GM21528 (cell line): Measurements from ENCODE around the gene SLX4IP.
"Not testable (repeated sequence)": the region's sequence is repeated elsewhere in the genome, so short reads cannot be mapped to it uniquely, and the experiment has no call there.

Source experiments
- ATAC-seq: cut with Tn5 transposase; IDR thresholded peaks from one replicate; pipeline ENCODE4 v1.9.1; 2021; ENCODE audit warnings: mild to moderate bottlenecking, moderate library complexity; ENCODE audit not compliant: unreplicated experiment, low FRiP score

The SLX4IP gene

DNA sequence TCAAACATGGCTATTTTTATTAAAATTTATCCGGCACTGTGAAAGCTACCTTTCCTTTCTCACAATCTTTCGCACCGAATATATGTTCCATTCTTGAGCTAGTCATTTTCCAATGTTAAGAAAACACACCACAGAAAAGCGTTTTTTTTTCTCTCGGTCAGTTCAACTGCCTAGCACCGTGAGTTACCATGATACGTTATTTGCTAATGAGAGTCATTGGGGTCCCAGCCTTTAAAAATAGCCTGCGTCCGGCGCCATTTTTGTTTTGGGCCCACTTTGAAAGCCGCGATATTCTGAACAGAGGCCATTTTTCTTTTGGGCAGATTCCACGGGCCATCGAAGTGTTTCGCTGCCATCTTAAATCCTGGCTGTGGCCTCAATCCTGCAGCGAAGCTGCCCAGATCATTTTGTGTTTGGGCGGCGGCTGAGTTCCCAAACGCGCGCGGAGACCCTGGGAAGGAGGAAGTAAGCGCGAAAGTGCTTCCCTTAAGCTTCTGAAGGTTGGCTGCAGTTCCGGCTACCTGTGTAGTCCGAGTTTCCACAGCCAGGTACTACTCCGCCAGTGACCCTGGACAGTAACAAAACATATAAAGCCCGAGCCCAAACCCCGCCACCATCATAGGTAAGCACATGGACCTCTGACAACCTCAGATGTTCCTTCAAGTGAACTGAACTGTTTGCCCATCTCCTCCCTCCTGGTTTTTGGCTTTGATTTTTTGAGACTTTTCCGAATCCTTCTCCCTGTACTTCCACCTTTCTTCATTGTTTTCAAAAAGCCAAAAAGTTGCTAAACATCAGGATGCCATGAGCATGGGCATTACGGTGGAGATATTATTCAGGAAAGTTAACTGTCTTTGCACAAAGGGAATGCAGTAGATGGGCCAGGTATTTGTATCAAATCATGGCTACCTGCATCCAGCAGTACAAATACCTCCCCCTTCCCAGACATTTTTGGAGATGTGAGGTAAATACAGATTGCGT, at the start of gene SLX4IP:
TSS of gene SLX4IP (plus strand) at position 474 of the 981 bp plus-strand sequence. CDS start 22,900 bp downstream, outside the sequence.
- peak; percentile 53 for ATAC-seq

DNA sequence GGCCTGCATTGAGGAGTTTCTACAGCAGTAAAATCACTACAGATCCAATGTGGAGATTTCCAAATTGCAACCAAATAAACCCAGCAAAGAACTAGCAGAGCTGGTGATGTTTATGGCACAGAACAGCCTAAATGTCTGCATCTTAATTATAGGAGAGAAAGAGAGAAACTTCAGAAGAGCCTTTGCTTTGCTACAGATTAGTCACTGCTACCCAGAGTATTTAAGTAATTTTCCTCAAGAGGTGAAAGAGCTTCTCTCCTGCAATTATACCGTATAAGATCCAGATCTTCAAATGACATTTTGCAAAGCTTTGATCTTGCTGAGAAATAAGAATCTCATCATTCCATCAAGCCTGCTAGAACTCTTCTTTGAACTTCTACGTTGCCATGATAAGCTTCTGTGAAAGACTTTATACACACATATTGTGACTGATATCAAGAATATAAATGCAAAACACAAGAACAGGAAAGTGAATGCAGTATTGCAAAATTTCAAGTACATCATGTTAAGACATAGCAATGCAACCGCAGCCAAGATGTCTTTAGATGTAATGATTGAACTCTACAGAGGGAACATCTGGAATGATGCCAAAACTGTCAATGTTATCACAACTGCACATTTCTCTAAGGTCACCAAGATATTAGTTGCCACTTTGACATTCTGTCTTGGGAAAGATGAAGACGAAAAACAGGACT, 49.1 kb upstream of the SLX4IP start:
- ATAC-seq, result no peak

DNA sequence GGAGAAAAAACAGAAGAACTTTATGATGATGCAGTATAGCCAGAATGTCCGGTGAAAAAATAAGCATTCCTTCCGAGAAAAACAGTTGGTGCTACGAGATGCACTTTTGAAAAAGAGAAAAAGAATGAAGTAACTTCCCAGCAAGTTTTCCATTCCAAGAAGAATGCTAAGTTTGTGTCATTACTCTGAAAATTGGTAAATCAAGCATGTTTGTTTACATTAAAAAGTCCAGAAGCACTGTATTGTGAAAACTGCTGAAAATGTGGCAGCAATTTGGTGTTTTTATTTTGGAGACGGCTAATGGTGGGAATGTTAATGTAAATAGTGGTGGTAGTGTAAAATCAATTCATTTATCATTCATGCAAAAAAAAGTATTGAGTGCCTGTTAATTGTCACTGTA, 47.4 kb upstream of the SLX4IP start:
- ATAC-seq, result no peak

DNA sequence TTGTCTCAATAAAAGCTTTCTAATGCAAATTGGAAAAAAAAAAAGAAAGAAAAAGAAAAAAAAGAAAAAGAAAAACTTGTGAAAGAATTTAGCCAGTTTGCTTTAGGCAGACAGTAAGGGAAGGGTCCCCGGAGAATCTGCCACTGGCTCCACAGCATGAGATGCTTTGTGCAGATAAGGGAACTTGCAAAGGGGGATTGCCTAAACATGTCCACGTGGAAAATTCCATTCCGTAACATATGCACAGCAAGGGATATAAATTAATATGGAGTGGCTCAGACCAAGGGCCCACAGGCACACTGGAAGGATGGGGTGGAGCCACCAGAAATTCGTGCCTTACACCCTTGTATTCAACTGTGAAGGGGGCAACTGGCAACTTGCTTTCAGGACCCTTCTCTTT, 46.5 kb upstream of the SLX4IP start:
- no peak for ATAC-seq

DNA sequence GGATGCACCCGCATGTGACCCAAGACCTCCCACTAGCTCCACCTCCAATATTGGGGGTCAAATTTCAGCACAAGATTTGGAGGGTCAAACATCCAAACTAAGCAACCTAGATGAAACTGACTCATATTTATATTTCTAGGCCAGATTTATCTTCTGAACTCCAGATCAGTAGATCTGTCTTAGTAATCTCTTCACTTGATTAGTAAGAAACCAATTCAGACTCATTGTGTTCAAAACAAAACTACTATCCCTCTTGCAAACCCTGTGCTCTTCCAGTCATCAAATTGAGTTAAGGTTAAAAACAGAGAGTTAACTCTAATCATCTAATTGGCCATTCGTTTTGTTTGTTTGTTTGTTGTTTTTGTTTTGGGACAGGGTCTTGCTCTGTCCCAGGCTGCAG, 44.4 kb upstream of the SLX4IP start:
- ATAC-seq, result no peak

DNA sequence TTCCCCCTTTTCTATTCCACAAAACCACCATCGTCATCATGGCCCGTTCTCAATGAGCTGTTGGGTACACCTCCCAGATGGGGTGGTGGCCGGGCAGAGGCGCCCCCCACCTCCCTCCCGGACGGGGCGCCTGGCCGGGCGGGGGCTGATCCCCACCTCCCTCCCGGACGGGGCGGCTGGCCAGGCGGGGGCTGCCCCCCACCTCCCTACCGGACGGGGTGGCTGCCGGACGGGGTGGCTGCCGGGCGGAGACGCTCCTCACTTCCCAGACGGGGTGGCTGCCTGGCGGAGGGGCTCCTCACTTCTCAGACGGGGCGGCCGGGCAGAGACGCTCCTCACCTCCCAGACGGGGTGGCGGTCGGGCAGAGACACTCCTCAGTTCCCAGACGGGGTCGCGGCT, 40.4 kb upstream of the SLX4IP start:
- not testable (repeated sequence) for ATAC-seq

DNA sequence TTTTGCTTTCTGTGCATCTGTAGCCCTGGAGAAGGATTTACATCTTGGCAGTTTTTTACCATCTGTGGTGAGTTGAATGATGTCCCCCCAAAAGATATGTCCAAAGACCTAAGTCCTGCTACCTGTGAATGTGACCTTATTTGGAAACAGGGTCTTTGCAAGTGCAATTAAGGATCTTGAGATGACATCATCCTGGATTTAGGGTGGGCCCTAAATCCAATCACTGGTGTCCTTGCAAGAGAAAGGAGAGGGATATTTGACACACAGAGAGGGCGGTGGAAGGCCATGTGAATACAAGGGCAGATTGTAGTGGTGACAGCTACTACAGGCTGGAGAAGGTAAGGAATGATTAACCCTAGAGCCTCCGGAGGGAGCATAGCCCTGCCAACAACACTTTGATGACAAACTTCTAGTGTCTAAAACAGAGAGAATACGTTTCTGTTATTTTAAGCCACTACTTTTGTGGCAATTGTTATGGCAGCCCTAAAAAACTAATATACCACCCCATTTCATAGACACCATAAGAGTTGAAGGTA, 36.2 kb upstream of the SLX4IP start:
- ATAC-seq, result no peak

DNA sequence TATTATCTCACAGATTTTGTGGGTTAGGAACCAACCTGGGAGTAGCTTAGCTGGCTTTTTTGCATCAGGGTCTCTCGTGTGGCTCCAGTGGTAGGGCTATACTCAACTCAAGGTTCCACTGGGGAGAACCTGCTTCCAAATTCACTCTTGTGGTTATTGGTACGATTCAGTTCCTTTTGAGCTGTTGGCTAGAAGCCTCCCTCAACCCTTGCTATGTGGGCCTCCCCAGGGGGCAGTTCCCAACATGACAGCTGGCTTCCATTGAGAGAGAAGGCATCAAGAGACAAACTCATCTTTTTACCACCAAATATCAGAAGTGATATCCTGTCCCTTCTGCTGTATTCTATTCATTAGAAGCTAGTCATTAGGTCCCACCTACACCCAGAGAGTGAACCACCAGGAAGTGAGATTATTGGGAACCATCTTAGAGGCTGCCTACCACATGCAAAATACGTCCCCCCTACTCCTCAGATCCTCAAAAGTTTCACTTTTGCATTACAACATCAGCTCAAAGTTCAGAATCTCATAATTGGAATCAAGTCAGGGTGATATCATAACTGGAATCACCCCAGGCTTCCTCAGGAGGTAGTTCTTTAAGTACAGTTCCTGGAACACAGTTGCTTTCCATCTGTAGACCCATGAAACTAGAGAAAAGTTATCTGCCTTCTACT, 32.0 kb upstream of the SLX4IP start:
- no peak for ATAC-seq

DNA sequence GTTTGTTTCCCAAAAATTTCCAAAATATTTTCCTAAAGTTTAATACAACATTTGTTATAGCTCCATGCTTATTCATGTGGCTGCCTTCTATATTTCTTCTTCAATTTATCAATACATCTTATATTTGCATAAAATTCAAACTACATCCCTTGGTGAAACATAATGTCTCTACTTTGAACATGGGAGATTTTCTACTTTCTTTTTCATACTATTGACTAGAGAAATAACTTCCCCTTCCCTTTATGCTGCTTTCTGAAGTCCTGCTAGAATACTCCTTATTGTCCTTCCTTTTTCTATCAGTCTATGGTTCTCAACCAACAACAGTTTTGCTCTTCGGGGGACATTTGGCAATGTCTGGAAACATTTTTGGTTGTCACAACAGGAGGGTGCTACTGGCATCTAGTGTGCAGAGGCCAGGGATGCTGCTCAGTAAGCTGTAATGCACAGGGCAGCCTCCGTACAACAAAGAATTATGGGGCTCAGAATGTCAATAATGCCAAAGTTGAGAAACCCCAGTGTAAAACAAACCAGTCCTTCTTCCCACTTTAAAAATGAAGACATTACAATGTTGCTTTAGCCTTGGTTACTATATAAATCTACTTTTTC, 31.0 kb upstream of the SLX4IP start:
- ATAC-seq, result no peak

DNA sequence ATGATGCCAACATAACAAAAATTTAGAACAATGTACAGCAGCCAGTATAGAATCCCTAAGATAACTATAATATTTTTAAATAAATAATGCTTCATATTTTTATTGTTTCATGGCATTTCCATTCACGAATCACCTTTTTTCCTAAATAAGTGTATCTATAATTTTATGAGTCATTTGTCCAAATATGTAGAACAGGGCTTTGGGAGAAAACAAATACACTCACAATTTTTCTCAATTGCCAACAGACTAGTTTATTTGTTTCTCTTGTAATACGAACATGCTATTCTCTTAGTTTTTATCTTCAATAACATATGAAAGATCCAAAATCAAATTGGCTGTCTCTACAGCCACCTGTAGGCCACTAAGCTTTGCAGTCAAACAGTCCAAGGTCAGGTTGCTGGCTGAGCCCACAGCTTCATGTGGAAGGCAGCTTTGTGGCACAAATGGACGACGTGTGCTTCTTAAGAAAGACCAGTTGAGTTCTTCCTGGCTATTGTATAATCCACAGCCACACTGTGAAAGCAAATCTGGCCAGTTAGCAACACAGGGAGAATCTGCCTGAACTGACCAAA, 30.1 kb upstream of the SLX4IP start:
- ATAC-seq, result no peak

DNA sequence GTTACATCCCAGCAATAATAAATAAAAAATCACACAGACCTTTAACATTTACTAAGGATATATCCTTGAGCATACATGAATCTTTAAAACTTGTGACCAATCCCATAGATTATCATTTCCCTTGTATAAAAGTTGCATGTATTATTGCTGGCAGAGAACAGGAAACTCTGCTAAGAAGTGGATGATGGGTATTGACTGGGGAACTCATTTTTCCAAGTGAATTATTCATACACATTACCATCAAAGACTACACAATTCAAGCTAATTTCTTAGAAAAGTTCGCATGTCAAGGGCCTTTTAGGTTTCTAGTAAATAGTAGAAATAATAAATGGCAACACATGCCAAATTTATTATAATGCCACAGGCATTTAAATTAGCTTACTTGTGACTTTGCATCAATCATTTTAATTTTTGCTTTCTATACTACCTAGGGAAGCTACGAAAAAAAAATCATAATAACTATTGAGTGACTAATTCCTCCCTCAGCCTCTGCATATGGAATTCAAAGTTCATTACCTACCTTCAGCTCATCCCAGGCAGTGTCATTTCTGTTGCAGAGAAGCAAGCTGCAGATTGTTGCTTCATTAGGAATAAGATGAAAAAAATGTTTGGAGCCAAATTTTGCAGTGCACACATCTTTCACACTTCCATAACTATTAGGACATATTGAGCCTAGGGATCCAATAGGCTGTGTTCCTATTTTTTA, 26.8 kb upstream of the SLX4IP start:
- ATAC-seq, result no peak

DNA sequence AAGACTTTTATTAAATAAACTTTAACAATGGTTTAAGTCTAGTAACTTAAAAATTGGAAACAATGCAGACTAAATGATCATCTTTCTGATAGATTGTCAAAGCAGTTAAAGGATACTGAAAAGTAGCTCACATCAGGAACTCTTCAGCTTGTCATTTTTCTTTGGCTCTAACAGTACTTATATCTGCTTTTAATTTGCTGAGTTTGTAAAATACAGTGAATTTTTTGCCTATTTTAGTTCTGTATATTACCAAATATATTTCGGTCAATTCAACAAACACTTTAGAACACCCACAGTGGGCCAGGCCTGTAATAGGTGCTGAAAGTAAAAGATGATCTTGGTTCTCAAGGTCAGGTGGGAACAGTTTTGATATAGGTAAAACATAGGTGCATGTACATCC, 23.4 kb upstream of the SLX4IP start:
- ATAC-seq, result no peak

DNA sequence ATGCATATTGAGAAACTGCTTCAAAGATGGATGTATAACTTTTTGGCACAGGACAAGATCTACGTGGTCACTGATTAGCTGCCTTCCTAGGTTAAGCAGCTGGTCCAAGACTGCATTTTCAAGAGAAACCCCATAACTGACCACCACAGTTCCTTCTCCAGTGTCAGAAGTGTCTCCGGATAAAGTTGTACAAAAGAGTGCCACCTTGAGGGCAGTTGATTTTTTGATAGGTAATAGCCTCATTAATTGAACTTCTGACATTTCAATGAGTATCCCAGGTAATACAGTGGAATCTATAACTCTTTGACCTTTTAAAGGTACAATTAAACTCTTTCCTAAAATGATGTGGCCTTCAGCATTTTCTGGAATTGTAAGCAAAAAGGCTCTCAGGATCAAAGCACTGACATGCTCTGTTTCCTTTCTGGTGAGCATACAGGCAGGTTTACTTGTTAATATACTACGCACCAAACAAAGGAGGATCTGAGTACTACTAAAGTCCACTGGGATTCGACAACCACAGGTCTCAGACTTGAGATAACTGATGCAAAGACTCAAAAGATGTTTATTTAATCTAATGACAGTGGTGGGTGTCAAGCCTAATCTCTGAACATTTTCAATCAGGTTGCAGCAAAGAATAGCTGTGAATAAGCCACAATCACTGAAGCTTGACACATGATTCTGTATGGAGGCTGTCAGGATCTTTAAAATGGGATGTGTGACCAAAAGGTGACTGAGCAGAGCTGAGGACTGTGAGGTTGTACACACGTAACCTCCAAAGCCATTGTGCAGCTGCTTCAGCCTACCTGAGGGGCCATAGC, 22.3 kb upstream of the SLX4IP start:
- ATAC-seq, result no peak

DNA sequence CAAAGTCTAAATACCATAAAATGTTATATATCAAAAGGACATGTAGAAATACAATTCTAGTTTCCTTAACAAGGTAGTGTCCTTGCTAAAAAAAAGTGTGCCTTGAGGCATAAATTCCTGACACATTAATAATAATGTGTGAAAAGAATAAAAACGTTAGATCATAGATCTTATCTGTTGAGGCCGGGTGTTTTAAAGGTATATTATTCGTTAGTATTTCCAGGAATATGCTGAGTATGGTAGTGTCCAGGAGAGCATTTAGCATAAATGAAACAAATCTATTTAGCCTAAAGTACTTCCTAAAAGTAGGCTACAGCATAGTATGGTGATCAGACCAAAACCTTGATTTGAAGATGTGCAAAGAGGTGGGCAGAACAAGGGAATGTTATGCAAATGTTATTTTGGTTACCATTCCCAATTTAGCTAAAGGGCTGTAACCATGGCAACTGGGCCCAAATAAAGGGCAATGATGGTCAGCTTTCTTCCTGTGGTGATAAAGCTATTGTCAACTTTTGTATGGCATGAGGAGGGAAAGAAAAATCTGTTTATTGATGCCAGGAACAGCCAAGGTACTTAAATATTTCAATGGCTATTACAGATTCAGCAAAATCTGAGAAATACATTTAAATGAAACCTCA, 20.0 kb upstream of the SLX4IP start:
- no peak for ATAC-seq

DNA sequence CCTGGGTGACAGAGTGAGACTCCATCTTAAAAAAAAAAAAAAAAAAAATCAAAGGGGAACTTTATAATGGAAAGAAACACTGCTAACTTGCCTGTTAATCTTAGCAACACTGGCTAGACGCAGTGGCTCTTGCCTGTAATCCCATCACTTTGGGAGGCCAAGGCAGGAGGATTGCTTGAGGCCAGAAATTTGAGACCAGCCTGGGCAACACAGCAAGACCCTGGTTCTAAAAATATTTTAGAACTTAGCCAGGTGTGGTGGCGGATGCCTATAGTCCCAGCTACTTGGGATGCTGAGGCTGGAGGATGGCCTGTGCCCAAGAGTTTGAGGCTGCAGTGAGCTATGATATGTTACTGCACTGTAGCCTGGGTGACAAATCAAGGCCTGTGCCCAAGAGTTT, 17.9 kb upstream of the SLX4IP start:
- ATAC-seq, result not testable (repeated sequence)

DNA sequence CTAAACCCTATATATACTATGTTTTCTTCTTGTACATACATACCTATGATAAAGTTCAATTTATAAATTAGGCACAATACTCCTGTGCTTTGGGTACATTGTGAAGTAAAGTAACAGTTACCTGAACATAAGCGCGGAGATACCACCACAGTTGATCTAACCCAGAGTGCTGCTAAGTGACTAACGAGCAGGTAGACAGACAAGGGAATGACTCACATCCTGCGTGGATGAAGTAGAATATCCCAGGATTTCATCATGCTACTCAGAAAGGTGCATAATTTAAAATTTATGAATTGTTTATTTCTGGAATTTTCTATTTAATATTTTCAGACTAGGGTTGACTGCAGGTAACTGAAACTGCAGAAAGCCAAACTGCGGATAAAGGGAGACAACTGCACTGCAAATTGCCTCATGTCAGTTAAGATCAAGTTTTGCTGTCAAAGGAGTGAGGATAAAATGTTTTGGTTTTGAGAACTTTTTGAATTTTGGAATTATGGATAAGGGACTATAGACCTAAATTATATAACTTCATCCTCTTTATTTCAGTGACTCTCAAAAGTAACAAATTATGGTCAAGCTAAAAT, 15.5 kb upstream of the SLX4IP start:
- ATAC-seq, result no peak

DNA sequence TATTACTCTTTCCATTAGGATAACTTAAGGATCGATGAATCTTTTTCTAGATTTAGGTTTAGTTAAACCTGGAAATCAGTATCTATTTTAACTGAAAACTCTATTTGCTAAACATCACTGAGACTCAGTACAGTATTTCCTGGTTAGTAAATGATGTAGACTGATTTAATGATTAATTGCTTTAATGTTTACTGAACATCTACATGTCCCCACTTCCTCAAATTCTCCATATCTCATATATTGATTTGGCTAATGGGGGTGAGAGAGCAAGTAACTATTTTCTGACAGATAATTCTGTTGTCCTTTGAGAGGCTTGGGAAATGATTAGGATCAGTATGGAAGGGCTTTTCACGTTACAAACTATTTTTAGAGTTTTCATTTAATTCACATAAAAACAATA, 11.4 kb upstream of the SLX4IP start:
- no peak for ATAC-seq
